ENCODE measurements around the gene EFNB2.

EFNB2 gene

DNA sequence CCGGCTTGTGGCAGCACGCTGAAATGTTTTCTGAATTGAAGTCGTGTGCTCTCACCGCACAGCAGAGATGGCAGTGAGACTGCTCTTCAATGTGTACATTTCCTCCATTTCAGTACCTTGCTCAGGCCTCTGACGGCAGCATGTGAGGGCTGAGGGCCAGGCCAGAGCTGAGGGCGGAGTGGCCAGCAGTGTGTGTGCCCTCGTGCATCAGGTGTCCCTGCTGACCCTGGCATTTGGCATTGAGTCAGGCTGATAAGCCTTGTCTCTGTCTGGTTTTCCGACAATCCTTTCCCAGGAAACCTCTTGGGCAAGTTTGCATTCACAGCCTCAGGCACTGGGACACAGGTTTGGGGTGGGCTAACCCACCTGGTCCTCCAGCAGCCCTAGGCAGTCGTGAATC is 62.3 kb downstream of the EFNB2 start:
- Histone ChIP-seq H3K27me3 (ENCODE audit: control insufficient read depth, insufficient read depth, low read length) (no peaks in the 10 kb centered on the region), H3K9ac (ENCODE audit: low read depth, low read length) (no peak overlapping the region), H3K4me2 (ENCODE audit: low read length) (no peak overlapping the region), H3K9me3 (replicated peaks; ENCODE audit: low read length) (no peaks in the 10 kb centered on the region), H3K4me1 (ENCODE audit: control insufficient read depth, insufficient read depth, low read length) (peaks cover 7% of the 10 kb centered on the region), H3K4me3 (ENCODE audit: low read length) (no peak overlapping the region), H3K36me3 (ENCODE audit: insufficient read depth, low read length) (no peaks in the 10 kb centered on the region)

DNA sequence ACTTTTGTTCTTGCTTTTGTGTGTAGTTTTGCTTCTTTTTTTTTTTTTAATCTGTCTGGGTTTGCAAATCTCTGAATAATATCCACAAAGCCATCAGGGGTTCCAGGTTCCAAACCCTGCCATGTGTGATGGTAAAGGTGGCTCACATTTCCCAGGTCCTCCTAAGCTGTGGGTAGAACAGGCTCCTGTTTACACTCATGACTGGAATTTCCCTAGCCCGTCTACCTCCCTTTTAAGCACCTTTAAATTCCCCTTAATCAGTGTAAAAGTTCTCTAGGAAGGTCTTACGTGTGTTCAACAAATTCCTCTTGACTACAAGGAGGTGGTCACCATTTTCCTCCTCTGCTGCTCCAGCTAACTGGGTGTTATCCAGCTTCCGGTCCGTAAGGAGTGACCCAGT is 62.8 kb downstream of the EFNB2 start:
- Histone ChIP-seq H3K9ac (ENCODE audit: low read depth, low read length) (no peak overlapping the region), H3K4me3 (ENCODE audit: low read length) (no peak overlapping the region), H3K4me2 (ENCODE audit: low read length) (peak overlapping the region; percentile 56), H3K36me3 (ENCODE audit: insufficient read depth, low read length) (no peaks in the 10 kb centered on the region), H3K9me3 (replicated peaks; ENCODE audit: low read length) (no peaks in the 10 kb centered on the region), H3K27me3 (ENCODE audit: control insufficient read depth, insufficient read depth, low read length) (no peaks in the 10 kb centered on the region), H3K4me1 (ENCODE audit: control insufficient read depth, insufficient read depth, low read length) (peaks cover 7% of the 10 kb centered on the region)

DNA sequence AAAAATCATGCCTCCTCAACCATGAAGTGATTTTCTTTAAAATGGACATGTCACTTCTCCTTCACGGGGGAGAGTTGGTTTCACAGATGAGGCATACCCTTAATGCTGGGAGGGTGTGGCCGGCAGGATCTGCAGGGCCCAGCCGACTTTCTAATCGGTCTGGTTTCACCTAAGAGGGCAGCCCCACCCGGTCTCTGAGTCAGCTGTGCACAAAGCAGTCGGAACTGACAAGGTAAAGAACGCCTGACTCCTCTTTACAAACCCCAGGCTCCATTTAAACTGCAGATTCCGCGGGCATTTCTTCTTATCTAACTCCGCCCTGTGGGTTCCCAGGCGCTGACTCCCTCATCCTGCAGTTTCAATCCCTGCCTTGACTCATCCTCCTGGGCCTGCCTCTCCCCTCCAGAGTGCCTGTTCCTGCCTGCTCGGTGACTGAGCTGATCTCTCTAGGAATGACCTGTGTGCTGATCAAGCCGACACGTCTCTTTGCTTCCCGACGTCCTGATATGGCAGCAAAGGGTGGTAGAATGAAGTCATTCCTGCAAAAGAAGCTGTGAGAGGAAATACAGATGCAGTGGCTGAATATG is 63.4 kb downstream of the EFNB2 start:
- Histone ChIP-seq H3K36me3 (ENCODE audit: insufficient read depth, low read length) (no peaks in the 10 kb centered on the region), H3K9ac (ENCODE audit: low read depth, low read length) (no peak overlapping the region), H3K27me3 (ENCODE audit: control insufficient read depth, insufficient read depth, low read length) (no peaks in the 10 kb centered on the region), H3K4me2 (ENCODE audit: low read length) (peak overlapping the region; percentile 56), H3K4me1 (ENCODE audit: control insufficient read depth, insufficient read depth, low read length) (peaks cover 7% of the 10 kb centered on the region), H3K4me3 (ENCODE audit: low read length) (peak overlapping the region; percentile 46), H3K9me3 (replicated peaks; ENCODE audit: low read length) (no peaks in the 10 kb centered on the region)

DNA sequence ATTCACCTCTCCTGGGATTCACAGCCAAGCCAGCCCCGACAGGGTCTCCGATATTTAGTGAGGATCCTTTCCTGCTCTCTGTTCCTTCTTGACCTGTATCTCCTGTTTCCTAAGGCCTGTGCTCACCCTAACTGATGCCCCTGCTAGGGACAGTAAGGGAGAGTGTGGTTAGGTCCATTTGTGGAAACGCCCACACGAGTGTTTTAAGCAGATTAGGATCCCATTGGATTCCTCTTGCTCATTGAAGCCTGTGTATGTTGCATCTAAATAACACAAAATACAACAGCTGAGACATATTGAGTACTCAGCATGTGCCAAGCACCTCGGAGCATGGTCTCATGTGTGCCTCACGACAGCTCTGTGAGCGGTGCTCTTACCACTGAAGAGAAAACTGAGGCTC is 64.9 kb downstream of the EFNB2 start:
- Histone ChIP-seq H3K4me3 (ENCODE audit: low read length) (no peak overlapping the region), H3K4me1 (ENCODE audit: control insufficient read depth, insufficient read depth, low read length) (peaks cover 7% of the 10 kb centered on the region), H3K9me3 (replicated peaks; ENCODE audit: low read length) (no peaks in the 10 kb centered on the region), H3K9ac (ENCODE audit: low read depth, low read length) (no peak overlapping the region), H3K4me2 (ENCODE audit: low read length) (no peak overlapping the region), H3K36me3 (ENCODE audit: insufficient read depth, low read length) (no peaks in the 10 kb centered on the region), H3K27me3 (ENCODE audit: control insufficient read depth, insufficient read depth, low read length) (no peaks in the 10 kb centered on the region)

DNA sequence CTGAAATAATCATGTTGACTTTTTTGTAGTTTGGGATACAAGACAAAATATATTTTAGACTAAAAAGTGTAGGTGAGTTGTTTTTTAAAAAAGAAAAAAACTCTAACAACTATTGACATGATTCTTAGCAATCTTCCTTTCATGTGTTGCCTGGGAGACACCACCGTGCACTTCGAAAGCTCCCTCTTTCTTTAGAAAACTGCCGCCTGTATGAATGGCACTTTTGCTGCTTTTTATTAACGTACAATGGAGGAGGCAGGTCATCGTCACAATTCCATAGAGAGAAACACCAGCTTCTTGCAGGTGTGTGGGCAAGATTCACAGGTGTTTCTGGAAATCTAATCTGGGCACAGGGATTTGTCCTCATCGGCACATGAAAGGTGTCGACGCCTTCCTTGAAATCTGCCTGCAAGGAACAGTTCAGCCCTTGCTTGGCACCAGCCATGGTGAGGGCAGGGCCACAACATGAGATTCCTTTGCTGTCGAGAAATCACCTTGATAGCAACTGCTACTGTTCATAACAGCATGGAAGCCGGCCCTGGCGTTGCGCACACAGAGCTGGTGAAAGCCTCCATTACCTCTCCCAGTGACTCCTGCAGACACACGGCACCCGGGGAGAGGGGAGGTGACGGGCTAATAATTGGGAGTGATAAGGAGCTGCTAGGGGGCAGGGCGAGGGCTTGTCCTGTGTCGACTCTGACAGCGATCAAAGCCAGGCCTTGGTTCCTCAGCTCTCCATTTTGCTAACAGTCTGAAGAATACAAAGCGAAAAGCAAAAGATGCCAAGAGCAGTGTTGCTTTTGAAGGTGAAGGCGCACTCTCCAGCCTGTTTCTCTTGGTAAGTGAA is 66.5 kb downstream of the EFNB2 start:
- Histone ChIP-seq H3K4me1 (ENCODE audit: control insufficient read depth, insufficient read depth, low read length) (peaks cover 7% of the 10 kb centered on the region), H3K4me2 (ENCODE audit: low read length) (no peak overlapping the region), H3K27me3 (ENCODE audit: control insufficient read depth, insufficient read depth, low read length) (no peaks in the 10 kb centered on the region), H3K36me3 (ENCODE audit: insufficient read depth, low read length) (no peaks in the 10 kb centered on the region), H3K4me3 (ENCODE audit: low read length) (no peak overlapping the region), H3K9ac (ENCODE audit: low read depth, low read length) (no peak overlapping the region), H3K9me3 (replicated peaks; ENCODE audit: low read length) (no peaks in the 10 kb centered on the region)

DNA sequence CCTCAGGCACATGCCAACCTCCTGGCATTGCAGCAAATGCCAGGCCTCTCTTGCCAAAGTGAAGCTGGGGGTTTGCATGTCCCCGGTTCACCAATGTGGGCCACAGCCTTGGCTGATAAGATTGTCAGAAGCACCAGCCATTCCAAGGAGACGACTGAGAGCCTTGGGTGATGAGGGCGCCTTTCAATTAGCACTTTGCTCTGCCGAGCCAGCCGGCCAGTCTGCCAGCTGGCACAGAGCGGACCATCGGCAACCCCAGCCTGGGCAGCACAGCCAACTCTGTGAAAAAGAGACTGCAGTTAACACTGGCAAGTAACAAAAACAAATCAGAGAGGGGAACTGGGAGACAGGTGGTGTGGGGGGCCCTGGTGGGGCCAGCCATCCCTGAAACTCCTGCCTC is 67.3 kb downstream of the EFNB2 start:
- Histone ChIP-seq H3K9ac (ENCODE audit: low read depth, low read length) (no peak overlapping the region), H3K9me3 (replicated peaks; ENCODE audit: low read length) (no peaks in the 10 kb centered on the region), H3K36me3 (ENCODE audit: insufficient read depth, low read length) (no peaks in the 10 kb centered on the region), H3K4me1 (ENCODE audit: control insufficient read depth, insufficient read depth, low read length) (peaks cover 7% of the 10 kb centered on the region), H3K27me3 (ENCODE audit: control insufficient read depth, insufficient read depth, low read length) (no peaks in the 10 kb centered on the region), H3K4me3 (ENCODE audit: low read length) (no peak overlapping the region), H3K4me2 (ENCODE audit: low read length) (no peak overlapping the region)

DNA sequence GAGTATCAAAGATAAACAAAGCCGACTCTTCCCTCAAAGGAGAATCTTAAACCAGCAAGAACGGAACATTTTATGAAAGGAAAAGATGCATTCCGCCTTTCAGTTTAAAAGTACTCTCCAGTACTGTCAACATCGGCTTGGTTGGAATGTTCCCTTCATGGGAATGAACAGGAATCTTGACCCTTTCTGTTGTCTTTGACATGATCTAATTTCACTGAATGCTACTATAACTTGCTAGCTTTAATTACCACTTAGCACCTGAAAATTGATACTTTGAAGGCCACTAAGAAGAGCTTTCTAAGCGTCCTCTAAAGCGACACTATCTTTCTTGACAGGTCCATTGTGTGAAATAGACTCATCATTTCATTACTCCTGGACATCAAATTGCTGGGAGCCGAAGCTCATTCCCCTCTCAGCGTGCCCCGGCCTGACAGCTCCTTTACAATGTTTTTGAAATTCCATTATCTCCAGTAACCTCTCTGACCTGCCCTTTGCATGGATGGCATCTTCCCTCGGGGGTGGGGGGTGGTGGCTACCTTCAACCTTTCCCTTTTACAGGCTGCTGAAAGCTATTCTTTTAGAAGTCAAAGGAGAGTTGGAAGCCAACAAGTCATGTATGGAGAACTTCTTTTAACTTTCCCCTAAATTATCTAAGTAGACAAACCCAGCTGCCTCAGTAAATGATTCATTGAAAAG is 67.9 kb downstream of the EFNB2 start:
- Histone ChIP-seq H3K4me2 (ENCODE audit: low read length) (no peak overlapping the region), H3K36me3 (ENCODE audit: insufficient read depth, low read length) (no peaks in the 10 kb centered on the region), H3K9ac (ENCODE audit: low read depth, low read length) (no peak overlapping the region), H3K27me3 (ENCODE audit: control insufficient read depth, insufficient read depth, low read length) (no peaks in the 10 kb centered on the region), H3K9me3 (replicated peaks; ENCODE audit: low read length) (no peaks in the 10 kb centered on the region), H3K4me3 (ENCODE audit: low read length) (no peak overlapping the region), H3K4me1 (ENCODE audit: control insufficient read depth, insufficient read depth, low read length) (peaks cover 7% of the 10 kb centered on the region)

DNA sequence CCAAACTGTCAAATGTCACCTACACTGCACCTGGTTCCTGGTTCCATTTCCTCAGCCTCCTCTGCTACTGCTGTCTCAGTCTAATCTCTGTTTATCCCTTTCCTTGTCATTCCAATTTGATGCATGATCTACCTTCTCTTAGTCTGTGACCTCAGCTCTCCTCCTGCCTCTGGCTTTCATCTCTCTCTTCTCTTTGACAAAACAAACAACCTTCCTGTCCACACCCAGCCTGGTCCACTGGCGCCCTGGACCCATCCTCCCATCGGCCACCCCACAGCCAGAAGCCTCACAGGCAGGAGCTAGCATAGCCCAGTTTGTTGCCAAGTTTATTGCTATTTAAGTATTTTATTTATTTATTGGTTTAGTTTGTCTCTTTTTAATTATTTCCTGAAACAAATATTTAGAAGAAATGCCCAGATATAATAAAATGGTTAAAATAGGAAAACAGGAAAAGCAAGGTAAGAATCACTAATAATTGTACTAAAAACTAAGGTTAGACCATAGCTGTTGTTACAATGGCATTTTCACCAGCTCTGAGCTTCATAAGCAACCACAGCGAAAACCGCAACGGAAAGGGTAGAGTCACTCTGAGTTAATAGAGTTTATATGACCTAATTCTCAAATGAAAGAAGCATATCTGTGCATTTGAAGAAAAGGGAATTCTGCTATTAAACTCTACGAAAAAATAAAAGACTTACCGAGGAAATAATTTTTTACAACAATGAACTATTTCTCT is 68.6 kb downstream of the EFNB2 start:
- H3K9ac ChIP-seq (ENCODE audit: low read depth, low read length): no peak overlapping the region
- no peak overlapping the region for H3K4me3 ChIP-seq (ENCODE audit: low read length)
- no peaks in the 10 kb centered on the region for H3K36me3 ChIP-seq (ENCODE audit: insufficient read depth, low read length)
- no peak overlapping the region for H3K4me2 ChIP-seq (ENCODE audit: low read length)
- H3K4me1 ChIP-seq (ENCODE audit: control insufficient read depth, insufficient read depth, low read length): peaks cover 3% of the 10 kb centered on the region
- no peaks in the 10 kb centered on the region for H3K27me3 ChIP-seq (ENCODE audit: control insufficient read depth, insufficient read depth, low read length)
- H3K9me3 ChIP-seq (replicated peaks; ENCODE audit: low read length): no peaks in the 10 kb centered on the region

DNA sequence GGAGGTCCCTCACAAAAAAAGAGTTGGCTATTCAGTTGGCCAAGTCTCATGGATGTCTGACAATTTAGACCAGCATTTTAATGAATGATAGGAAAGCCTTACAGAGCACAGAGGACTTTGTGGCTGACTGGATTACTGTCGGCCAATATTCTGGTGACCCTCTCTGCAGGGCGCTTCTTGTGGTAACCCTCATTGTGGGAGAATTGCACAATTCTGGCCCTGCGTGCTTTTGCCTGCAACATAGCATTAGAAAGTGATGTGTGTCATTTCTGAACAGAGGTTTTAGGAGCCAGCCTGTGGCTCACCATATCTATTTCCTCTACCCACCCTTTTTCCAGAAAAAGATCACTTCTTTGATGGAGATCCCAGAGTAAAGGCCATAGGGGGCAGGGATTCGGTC is 71.4 kb downstream of the EFNB2 start:
- H3K4me1 ChIP-seq (ENCODE audit: control insufficient read depth, insufficient read depth, low read length): no peaks in the 10 kb centered on the region
- no peaks in the 10 kb centered on the region for H3K9me3 ChIP-seq (replicated peaks; ENCODE audit: low read length)
- no peak overlapping the region for H3K9ac ChIP-seq (ENCODE audit: low read depth, low read length)
- no peaks in the 10 kb centered on the region for H3K36me3 ChIP-seq (ENCODE audit: insufficient read depth, low read length)
- H3K4me2 ChIP-seq (ENCODE audit: low read length): no peak overlapping the region
- no peak overlapping the region for H3K4me3 ChIP-seq (ENCODE audit: low read length)
- H3K27me3 ChIP-seq (ENCODE audit: control insufficient read depth, insufficient read depth, low read length): no peaks in the 10 kb centered on the region

DNA sequence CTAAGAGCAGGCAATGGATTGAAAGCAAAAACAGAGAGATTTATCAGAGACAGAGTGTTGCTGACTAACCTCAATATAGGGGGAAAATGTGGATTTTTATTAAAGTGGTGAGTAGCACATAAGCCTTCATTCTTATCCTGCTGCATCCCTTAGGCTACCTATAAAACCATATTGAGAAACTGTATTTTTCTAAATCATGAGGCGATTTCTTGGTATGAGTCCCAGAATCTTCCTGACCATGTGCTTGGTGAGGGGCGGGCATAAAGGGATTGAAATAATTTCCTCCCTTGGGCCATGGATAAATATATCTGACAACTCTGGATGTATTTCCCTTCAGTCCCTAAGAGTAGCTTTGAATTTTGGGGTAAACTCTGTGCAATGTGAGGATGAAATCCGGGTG is 72.8 kb downstream of the EFNB2 start:
- Histone ChIP-seq H3K4me1 (ENCODE audit: control insufficient read depth, insufficient read depth, low read length) (no peaks in the 10 kb centered on the region), H3K9me3 (replicated peaks; ENCODE audit: low read length) (no peaks in the 10 kb centered on the region), H3K4me2 (ENCODE audit: low read length) (no peak overlapping the region), H3K9ac (ENCODE audit: low read depth, low read length) (no peak overlapping the region), H3K27me3 (ENCODE audit: control insufficient read depth, insufficient read depth, low read length) (no peaks in the 10 kb centered on the region), H3K36me3 (ENCODE audit: insufficient read depth, low read length) (no peaks in the 10 kb centered on the region), H3K4me3 (ENCODE audit: low read length) (no peak overlapping the region)

DNA sequence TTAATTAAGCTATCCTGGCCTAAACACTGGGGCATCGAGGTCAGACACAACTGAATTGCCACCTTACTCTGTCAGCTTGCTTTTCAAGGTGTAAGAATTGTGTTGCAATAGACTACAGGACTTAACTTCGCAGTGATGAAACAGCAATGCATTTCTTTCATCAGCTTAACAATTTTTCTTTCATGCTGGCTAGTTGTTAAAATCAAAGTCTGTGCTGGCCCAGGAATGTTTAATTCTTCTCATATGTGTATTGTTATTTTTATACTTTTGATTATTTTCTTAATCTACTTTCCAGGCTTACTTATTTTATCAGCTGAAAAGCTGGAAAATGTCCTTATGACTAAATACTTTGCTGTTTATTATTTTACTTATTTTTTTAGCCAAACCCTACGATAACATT is 79.7 kb downstream of the EFNB2 start:
- H3K4me1 ChIP-seq (ENCODE audit: control insufficient read depth, insufficient read depth, low read length): no peaks in the 10 kb centered on the region
- H3K27me3 ChIP-seq (ENCODE audit: control insufficient read depth, insufficient read depth, low read length): no peaks in the 10 kb centered on the region
- no peak overlapping the region for H3K4me3 ChIP-seq (ENCODE audit: low read length)
- no peaks in the 10 kb centered on the region for H3K36me3 ChIP-seq (ENCODE audit: insufficient read depth, low read length)
- no peak overlapping the region for H3K9ac ChIP-seq (ENCODE audit: low read depth, low read length)
- no peaks in the 10 kb centered on the region for H3K9me3 ChIP-seq (replicated peaks; ENCODE audit: low read length)
- H3K4me2 ChIP-seq (ENCODE audit: low read length): no peak overlapping the region

All from skeletal muscle satellite cell (primary cell).